Measurements from ENCODE around the gene INPP5A.

Gene INPP5A

DNA sequence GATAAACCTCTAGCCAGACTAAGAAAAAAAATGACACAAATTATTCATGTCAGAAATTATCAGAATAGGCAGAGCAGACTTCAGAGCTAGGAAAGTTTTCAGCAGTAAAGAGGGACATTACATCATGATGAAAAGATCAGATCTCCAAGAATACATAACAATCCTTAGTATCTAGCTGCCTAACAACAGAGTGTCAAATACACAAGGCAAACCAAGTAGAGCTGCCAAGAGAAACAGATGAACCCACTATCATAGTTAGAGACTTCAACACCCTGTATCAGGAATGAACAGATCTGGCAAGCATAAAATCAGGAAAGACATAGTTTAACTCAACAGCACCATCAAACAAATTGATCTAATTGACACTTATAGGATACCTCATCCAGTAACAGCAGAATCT, 156.1 kb downstream of the INPP5A start:
- TF ChIP-seq, protein P1, sequence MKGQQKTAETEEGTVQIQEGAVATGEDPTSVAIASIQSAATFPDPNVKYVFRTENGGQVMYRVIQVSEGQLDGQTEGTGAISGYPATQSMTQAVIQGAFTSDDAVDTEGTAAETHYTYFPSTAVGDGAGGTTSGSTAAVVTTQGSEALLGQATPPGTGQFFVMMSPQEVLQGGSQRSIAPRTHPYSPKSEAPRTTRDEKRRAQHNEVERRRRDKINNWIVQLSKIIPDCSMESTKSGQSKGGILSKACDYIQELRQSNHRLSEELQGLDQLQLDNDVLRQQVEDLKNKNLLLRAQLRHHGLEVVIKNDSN (IDR thresholded peaks at IDR 0.05), result no peak
- TF ChIP-seq EP300 (IDR thresholded peaks at IDR 0.05; ENCODE audit: borderline replicate concordance) (no peak), TEAD4 (IDR thresholded peaks at IDR 0.05) (no peak), TAF1 (IDR thresholded peaks at IDR 0.05; ENCODE audit: low read depth) (no peak), FOXM1 (IDR thresholded peaks at IDR 0.05; ENCODE audit: borderline replicate concordance, low read depth) (no peak), CEBPB (IDR thresholded peaks at IDR 0.05) (no peak), RAD21 (IDR thresholded peaks at IDR 0.05; ENCODE audit: low read depth) (no peak), ZBTB7A (IDR thresholded peaks at IDR 0.05; ENCODE audit: low read depth) (no peak), EGR1 (IDR thresholded peaks at IDR 0.05) (no peak), TCF12 (IDR thresholded peaks at IDR 0.05; ENCODE audit: low read depth) (no peak)
- TF ChIP-seq, protein P2, sequence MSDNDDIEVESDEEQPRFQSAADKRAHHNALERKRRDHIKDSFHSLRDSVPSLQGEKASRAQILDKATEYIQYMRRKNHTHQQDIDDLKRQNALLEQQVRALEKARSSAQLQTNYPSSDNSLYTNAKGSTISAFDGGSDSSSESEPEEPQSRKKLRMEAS (IDR thresholded peaks at IDR 0.05), result no peak
- TF ChIP-seq, protein P3, sequence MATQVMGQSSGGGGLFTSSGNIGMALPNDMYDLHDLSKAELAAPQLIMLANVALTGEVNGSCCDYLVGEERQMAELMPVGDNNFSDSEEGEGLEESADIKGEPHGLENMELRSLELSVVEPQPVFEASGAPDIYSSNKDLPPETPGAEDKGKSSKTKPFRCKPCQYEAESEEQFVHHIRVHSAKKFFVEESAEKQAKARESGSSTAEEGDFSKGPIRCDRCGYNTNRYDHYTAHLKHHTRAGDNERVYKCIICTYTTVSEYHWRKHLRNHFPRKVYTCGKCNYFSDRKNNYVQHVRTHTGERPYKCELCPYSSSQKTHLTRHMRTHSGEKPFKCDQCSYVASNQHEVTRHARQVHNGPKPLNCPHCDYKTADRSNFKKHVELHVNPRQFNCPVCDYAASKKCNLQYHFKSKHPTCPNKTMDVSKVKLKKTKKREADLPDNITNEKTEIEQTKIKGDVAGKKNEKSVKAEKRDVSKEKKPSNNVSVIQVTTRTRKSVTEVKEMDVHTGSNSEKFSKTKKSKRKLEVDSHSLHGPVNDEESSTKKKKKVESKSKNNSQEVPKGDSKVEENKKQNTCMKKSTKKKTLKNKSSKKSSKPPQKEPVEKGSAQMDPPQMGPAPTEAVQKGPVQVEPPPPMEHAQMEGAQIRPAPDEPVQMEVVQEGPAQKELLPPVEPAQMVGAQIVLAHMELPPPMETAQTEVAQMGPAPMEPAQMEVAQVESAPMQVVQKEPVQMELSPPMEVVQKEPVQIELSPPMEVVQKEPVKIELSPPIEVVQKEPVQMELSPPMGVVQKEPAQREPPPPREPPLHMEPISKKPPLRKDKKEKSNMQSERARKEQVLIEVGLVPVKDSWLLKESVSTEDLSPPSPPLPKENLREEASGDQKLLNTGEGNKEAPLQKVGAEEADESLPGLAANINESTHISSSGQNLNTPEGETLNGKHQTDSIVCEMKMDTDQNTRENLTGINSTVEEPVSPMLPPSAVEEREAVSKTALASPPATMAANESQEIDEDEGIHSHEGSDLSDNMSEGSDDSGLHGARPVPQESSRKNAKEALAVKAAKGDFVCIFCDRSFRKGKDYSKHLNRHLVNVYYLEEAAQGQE (IDR thresholded peaks at IDR 0.05; ENCODE audit: low read depth), result no peak

DNA sequence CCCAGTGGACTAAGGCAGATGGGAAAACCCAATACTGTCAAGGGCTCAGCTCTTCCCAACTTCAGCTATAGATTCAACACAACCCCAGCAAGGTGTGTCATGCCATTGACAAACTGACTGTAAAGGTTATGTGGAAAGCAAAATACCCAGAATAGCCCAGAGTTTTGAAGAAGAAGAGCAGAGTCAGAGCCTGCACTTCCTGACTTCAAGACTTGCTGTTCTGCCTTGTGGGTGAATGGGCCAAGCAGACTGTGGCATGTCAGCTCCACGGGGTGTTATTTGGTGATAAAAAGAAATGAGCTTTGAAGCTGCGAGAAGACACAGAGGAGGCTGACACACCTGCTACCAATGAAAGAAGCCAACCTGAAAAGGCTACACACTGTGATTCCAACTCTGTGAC, 158.6 kb downstream of the INPP5A start:
- TF ChIP-seq EGR1 (IDR thresholded peaks at IDR 0.05) (no peak), NFIC (IDR thresholded peaks at IDR 0.05) (no peak), CEBPB (IDR thresholded peaks at IDR 0.05) (no peak), TAF1 (IDR thresholded peaks at IDR 0.05; ENCODE audit: low read depth) (no peak), ZBTB7A (IDR thresholded peaks at IDR 0.05; ENCODE audit: low read depth) (no peak), FOXM1 (IDR thresholded peaks at IDR 0.05; ENCODE audit: borderline replicate concordance, low read depth) (no peak), CREB1 (IDR thresholded peaks at IDR 0.05; ENCODE audit: low read depth) (no peak), TCF12 (IDR thresholded peaks at IDR 0.05; ENCODE audit: low read depth) (no peak), YY1 (IDR thresholded peaks at IDR 0.05; ENCODE audit: low read depth) (no peak), EP300 (IDR thresholded peaks at IDR 0.05; ENCODE audit: borderline replicate concordance) (no peak), RAD21 (IDR thresholded peaks at IDR 0.05; ENCODE audit: low read depth) (no peak), TEAD4 (IDR thresholded peaks at IDR 0.05) (no peak)
- TF ChIP-seq, protein P3 (IDR thresholded peaks at IDR 0.05; ENCODE audit: low read depth), result no peak
- TF ChIP-seq, protein P1 (IDR thresholded peaks at IDR 0.05), result no peak
- TF ChIP-seq, protein P2 (IDR thresholded peaks at IDR 0.05), result no peak

DNA sequence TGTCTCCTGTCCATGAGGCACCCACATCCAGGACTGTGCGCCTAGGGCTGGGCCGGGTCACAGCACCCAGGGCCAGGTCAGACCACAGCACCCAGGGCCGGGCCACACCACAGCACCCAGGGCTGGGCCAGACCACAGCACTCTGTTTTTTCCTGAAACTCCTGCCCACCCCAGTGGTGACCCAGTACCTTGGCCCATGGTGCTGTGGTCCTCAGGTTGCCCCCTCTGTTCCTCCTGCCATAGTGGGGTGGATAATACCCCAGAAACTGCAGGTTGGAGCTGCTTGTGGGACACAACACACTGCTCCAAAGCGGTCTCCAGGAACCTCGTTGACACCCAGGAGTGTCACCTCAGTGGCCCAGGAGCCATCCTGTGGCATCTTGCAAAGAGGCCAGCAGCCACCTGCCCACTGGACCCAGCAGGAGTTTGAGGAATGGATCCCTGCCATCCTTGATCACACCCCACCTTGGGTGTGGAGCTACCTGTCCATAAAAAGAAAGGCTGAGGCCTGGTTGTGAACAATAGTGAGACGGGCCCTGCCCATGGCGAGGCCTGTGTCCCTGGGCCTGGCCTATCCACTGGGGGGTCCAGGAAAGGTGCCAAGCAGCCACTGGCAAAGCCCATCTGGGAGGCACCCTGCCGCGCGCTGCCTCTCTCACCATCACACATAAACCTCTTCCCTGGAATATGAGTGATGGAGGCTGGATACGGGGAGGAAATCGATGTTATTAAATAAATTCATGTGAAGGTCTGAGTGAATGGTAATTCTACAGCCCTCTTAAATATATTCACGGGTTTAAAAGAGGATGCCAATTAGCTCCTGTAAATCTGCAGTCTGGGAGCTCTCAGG, 159.4 kb downstream of the INPP5A start:
- TF ChIP-seq TAF1 (IDR thresholded peaks at IDR 0.05; ENCODE audit: low read depth) (no peak), EGR1 (IDR thresholded peaks at IDR 0.05) (no peak), FOXM1 (IDR thresholded peaks at IDR 0.05; ENCODE audit: borderline replicate concordance, low read depth) (no peak), CEBPB (IDR thresholded peaks at IDR 0.05) (no peak), NFIC (IDR thresholded peaks at IDR 0.05) (no peak), CREB1 (IDR thresholded peaks at IDR 0.05; ENCODE audit: low read depth) (no peak), ZBTB7A (IDR thresholded peaks at IDR 0.05; ENCODE audit: low read depth) (no peak), RAD21 (IDR thresholded peaks at IDR 0.05; ENCODE audit: low read depth) (no peak), TCF12 (IDR thresholded peaks at IDR 0.05; ENCODE audit: low read depth) (no peak), EP300 (IDR thresholded peaks at IDR 0.05; ENCODE audit: borderline replicate concordance) (no peak), TEAD4 (IDR thresholded peaks at IDR 0.05) (no peak), YY1 (IDR thresholded peaks at IDR 0.05; ENCODE audit: low read depth) (no peak)
- TF ChIP-seq, protein P3 (IDR thresholded peaks at IDR 0.05; ENCODE audit: low read depth), result no peak
- TF ChIP-seq, protein P1 (IDR thresholded peaks at IDR 0.05), result no peak
- TF ChIP-seq, protein P2 (IDR thresholded peaks at IDR 0.05), result no peak
